Endothelial cell of umbilical vein (primary cell): Measurements from ENCODE around the gene GID4. TPM values are rescaled to one million over a fixed set of nuclear protein-coding genes. Genes with fewer than 3 reads are reported as not detected.

ENCODE experiments used
- BruUV-seq: library from RNA; stranded (reverse); fragments of 400-500 nt; replicated peaks from 2 replicates; lab custom pipeline; 2021; lab: Mats Ljungman, UMichigan
- CTCF ChIA-PET: fragments of 300-600, 350-600 bp; sonication (Branson Sonifier 250); formaldehyde crosslinking; loops from one replicate; lab custom pipeline; 2021; ENCODE audit warnings: antibody characterized with exemption, inconsistent platforms; lab: Charles Lee
- POLR2A ChIA-PET: fragments of 300-600, 350-600 bp; sonication (Branson Sonifier 250); formaldehyde crosslinking; loops from one replicate; lab custom pipeline; 2021; ENCODE audit warnings: antibody characterized with exemption, inconsistent platforms; lab: Charles Lee
- DNase-seq: peaks from one replicate; pipeline ENCODE4 v3.0.0-alpha.2; 2011; ENCODE audit warnings: low read depth, low spot score
- FAIRE-seq: peaks from 2 replicates; lab custom pipeline; 2011; peaks lifted over from hg19 to GRCh38; lab: Jason Lieb, UNC
- H2AFZ ChIP-seq: 2 replicates; pipeline ENCODE4 v1.6.0; 2012; ENCODE audit warnings: low read depth, low read length, control low read depth, inconsistent platforms
- H3K27ac ChIP-seq: 2 replicates; pipeline ENCODE4 v1.5.1; 2011; ENCODE audit warnings: low read depth, mild to moderate bottlenecking, control low read depth, low read length, moderate library complexity; ENCODE audit not compliant: insufficient read depth
- H3K27me3 ChIP-seq, 2 experiments: 2 replicates each; pipeline versions ENCODE4 v1.6.0 to v1.6.1; 2011; ENCODE audit warnings: low read length in 2 of 2, mixed read lengths in 1 of 2; ENCODE audit not compliant: control insufficient read depth in 2 of 2, insufficient read depth in 2 of 2
- H3K36me3 ChIP-seq, 2 experiments: 2 replicates in 1 of 2; 3 replicates in 1 of 2; pipeline ENCODE4 v1.5.1; 2011; ENCODE audit warnings: low read length in 2 of 2, mild to moderate bottlenecking in 1 of 2, moderate library complexity in 1 of 2; ENCODE audit not compliant: control insufficient read depth in 2 of 2, insufficient read depth in 2 of 2; ENCODE audit errors: extremely low read depth in 1 of 2
- H3K4me1 ChIP-seq: 3 replicates; pipeline ENCODE4 v1.5.1; 2011; ENCODE audit warnings: mild to moderate bottlenecking, low read length; ENCODE audit not compliant: control insufficient read depth, insufficient read depth; ENCODE audit errors: extremely low read depth
- H3K4me2 ChIP-seq: 2 replicates; pipeline ENCODE4 v1.6.1; 2011; ENCODE audit warnings: low read length, control low read depth, mixed read lengths; ENCODE audit not compliant: insufficient read depth
- H3K4me3 ChIP-seq, 3 experiments: fragments of 200-600 bp in 1 of 3; sonication (generic), shearing (Covaris generic) in 1 of 3; replicated peaks in 1 of 3; 2 replicates each; pipeline ENCODE4 v1.5.1; 2011 to 2016; ENCODE audit warnings: control low read depth in 3 of 3, low read length in 3 of 3, mild to moderate bottlenecking in 2 of 3, inconsistent platforms in 1 of 3, low read depth in 1 of 3, moderate library complexity in 1 of 3; ENCODE audit not compliant: insufficient read depth in 1 of 3
- H3K79me2 ChIP-seq: 2 replicates; pipeline ENCODE4 v1.6.0; 2012; ENCODE audit warnings: low read length, inconsistent platforms; ENCODE audit not compliant: control insufficient read depth, insufficient read depth
- H3K9ac ChIP-seq: replicated peaks from 2 replicates; pipeline ENCODE3; 2011; ENCODE audit warnings: low read length, control low read depth; ENCODE audit not compliant: insufficient read depth; ENCODE audit errors: extremely low read depth
- H3K9me1 ChIP-seq: replicated peaks from 3 replicates; pipeline ENCODE4 v1.6.0; 2011; ENCODE audit warnings: mild to moderate bottlenecking, low read length; ENCODE audit not compliant: control insufficient read depth, insufficient read depth; ENCODE audit errors: extremely low read depth
- H3K9me3 ChIP-seq: replicated peaks from 2 replicates; pipeline ENCODE4 v1.5.1; 2012; ENCODE audit warnings: low read length, inconsistent platforms; ENCODE audit not compliant: control insufficient read depth, insufficient read depth
- H4K20me1 ChIP-seq: replicated peaks from 2 replicates; pipeline ENCODE3; 2011; ENCODE audit warnings: mild to moderate bottlenecking, low read length; ENCODE audit not compliant: control insufficient read depth, insufficient read depth; ENCODE audit errors: extremely low read depth
- CTCF ChIP-seq, 2 donors: IDR thresholded peaks; 1 replicate in 1 of 2; 2 replicates in 1 of 2; pipeline ENCODE4 v1.5.1; 2011; ENCODE audit warnings: low read length in 2 of 2, mild to moderate bottlenecking in 2 of 2, moderate library complexity in 2 of 2, control low read depth in 1 of 2, inconsistent platforms in 1 of 2, low read depth in 1 of 2; ENCODE audit not compliant: insufficient read depth in 1 of 2; ENCODE audit errors: extremely low read depth in 1 of 2
- EZH2 ChIP-seq: IDR thresholded peaks from 2 replicates; pipeline ENCODE4 v1.6.1; 2012; ENCODE audit warnings: borderline replicate concordance, low read depth, mild to moderate bottlenecking, moderate library complexity, low read length, inconsistent platforms; ENCODE audit not compliant: severe bottlenecking
- FOS ChIP-seq: IDR thresholded peaks from 2 replicates; pipeline ENCODE4 v1.6.1; 2011; ENCODE audit warnings: mild to moderate bottlenecking, low read length, moderate library complexity, borderline replicate concordance; ENCODE audit not compliant: insufficient read depth
- GATA2 ChIP-seq: IDR thresholded peaks from 2 replicates; pipeline ENCODE4 v1.7.0; 2011; ENCODE audit warnings: low read depth, mild to moderate bottlenecking, moderate library complexity, mixed read lengths, low read length; ENCODE audit not compliant: insufficient read length, insufficient read depth
- JUN ChIP-seq: IDR thresholded peaks from 2 replicates; pipeline ENCODE4 v1.6.1; 2011; ENCODE audit warnings: borderline replicate concordance, low read depth; ENCODE audit not compliant: insufficient read length, insufficient read depth
- MAX ChIP-seq: IDR thresholded peaks from 2 replicates; pipeline ENCODE4 v1.6.1; 2011; ENCODE audit not compliant: insufficient read depth, insufficient read length
- MYC ChIP-seq: IDR thresholded peaks from one replicate; pipeline ENCODE4 v1.6.1; 2011; ENCODE audit warnings: mild to moderate bottlenecking, low read depth, low read length
- POLR2A ChIP-seq: IDR thresholded peaks from 2 replicates; pipeline ENCODE4 v1.6.1; 2012; ENCODE audit warnings: low read depth, mild to moderate bottlenecking, control low read depth, low read length
- POLR2AphosphoS5 ChIP-seq: IDR thresholded peaks from 2 replicates; pipeline ENCODE4 v1.6.1; 2012; ENCODE audit warnings: low read depth, mild to moderate bottlenecking, control low read depth, low read length, moderate library complexity; ENCODE audit not compliant: insufficient read depth
- dilution Hi-C: fragments of 300-500 bp; cut with MboI; formaldehyde crosslinking; loops from one replicate; pipeline ENCODE4 v1.15.0; 2019; ENCODE audit warnings: low sequenced_read_pairs; ENCODE audit not compliant: extremely low pct_ligation_motif_present
- intact Hi-C: fragments of 100-400 bp; cut with micrococcal nuclease; formaldehyde crosslinking; loops from one replicate; pipeline ENCODE4 v1.10.0; 2022
- polyA plus RNA-seq, 4 experiments: library from polyadenylated mRNA; depleted of rRNA in 3 of 4; stranded (reverse) in 3 of 4; unstranded in 1 of 4; fragments of >200 nt; gene quantifications; 2 replicates each; pipeline versions ENCODE4 v1.2.1 to v1.2.3, GENCODE V29; 2011 to 2012; ENCODE audit warnings: missing spikeins in 1 of 4
- total RNA-seq: library from RNA; stranded (reverse); gene quantifications from 2 replicates; pipeline ENCODE4 v1.2.3, GENCODE V29; 2021

GID4 gene
- total and polyA plus RNA-seq, 2 donors (not counting 3 experiments of a cell fraction or from before 2014, with no cell fraction given), result 6.4 to 11.3 TPM

GRCh38 chr17:18033442-18034099 lies 5.6 kb upstream of the GID4 start:
- intact Hi-C loops (loop anchor here (1.0 to 5.0 kb wide), 5 partner anchors 39 to 352 kb away; partner anchors contain the start of gene RAI1), dilution Hi-C loops (loop anchor here (25.0 kb wide), 1 partner anchor 146 kb away; no protein-coding TSS in a partner anchor)
- FAIRE-seq (peak; percentile 100), DNase-seq (peak; percentile 78)
- no peaks in the 10 kb centered on the region for H4K20me1 ChIP-seq
- H3K27me3 ChIP-seq, result no peaks in the 10 kb centered on the region
- peaks cover 21% of the 10 kb centered on the region for H3K4me1 ChIP-seq
- CTCF ChIA-PET, result interaction anchor here (0.6 to 5.2 kb wide), 29 partner anchors 8 to 537 kb away, joined by 3 to 70 read pairs (median 5); partner anchors contain the start of genes DRC3, RASD1 and TOM1L2
- no peak overlapping the region for H3K4me3 ChIP-seq
- POLR2A ChIA-PET, result interaction anchor here (0.9 kb wide), 1 partner anchor 222 kb away, joined by 3 read pairs; no protein-coding TSS in a partner anchor
- no TSS peak for BruUV-seq
- H3K9me1 ChIP-seq, result no peaks in the 10 kb centered on the region
- no peak overlapping the region for H3K27ac ChIP-seq
- no peak overlapping the region for H3K9ac ChIP-seq
- H3K36me3 ChIP-seq, result no peaks in the 10 kb centered on the region
- no peaks in the 10 kb centered on the region for H3K9me3 ChIP-seq
- TF ChIP-seq CTCF (IDR thresholded peaks at IDR 0.05; ENCODE audit: extremely low read depth in 1 of 2, insufficient read depth in 1 of 2, low read depth in 1 of 2, low read length in 2 of 2), result peak; percentile 46 to 55
- TF ChIP-seq POLR2AphosphoS5, result no peak
- H2AFZ ChIP-seq, result no peak overlapping the region
- no peak overlapping the region for H3K4me2 ChIP-seq
- H3K79me2 ChIP-seq, result peaks cover 13% of the 10 kb centered on the region

- no TSS peak for BruUV-seq
- no peaks in the 10 kb centered on the region for H3K36me3 ChIP-seq
- peaks cover 14% of the 10 kb centered on the region for H3K79me2 ChIP-seq
- H3K27me3 ChIP-seq, result no peaks in the 10 kb centered on the region
- DNase-seq (no peak), FAIRE-seq (no peak)
- H3K4me2 ChIP-seq, result no peak overlapping the region
- no peak overlapping the region for H2AFZ ChIP-seq
- peaks cover 28% of the 10 kb centered on the region for H3K4me1 ChIP-seq
- H3K9me1 ChIP-seq, result no peaks in the 10 kb centered on the region
- intact Hi-C loops, result no loop called here
- no peak overlapping the region for H3K4me3 ChIP-seq
- TF ChIP-seq FOS, result no peak
- TF ChIP-seq JUN, result no peak
- no peak for TF ChIP-seq GATA2
- TF ChIP-seq MAX, result no peak
- TF ChIP-seq POLR2AphosphoS5, result no peak
- no peak for TF ChIP-seq POLR2A
- no peak for TF ChIP-seq EZH2
- TF ChIP-seq CTCF (IDR thresholded peaks at IDR 0.05; ENCODE audit: extremely low read depth in 1 of 2, insufficient read depth in 1 of 2, low read depth in 1 of 2, low read length in 2 of 2), result no peak
- TF ChIP-seq MYC, result no peak
- no peak overlapping the region for H3K9ac ChIP-seq
- ChIA-PET POLR2A (no interaction called here), CTCF (interaction anchor here (0.8 to 5.2 kb wide), 7 partner anchors 42 to 243 kb away, joined by 3 to 70 read pairs (median 4); no protein-coding TSS in a partner anchor)
- no peak overlapping the region for H3K27ac ChIP-seq
- no peaks in the 10 kb centered on the region for H4K20me1 ChIP-seq
- H3K9me3 ChIP-seq, result no peaks in the 10 kb centered on the region
- dilution Hi-C loops, result loop anchor here (25.0 kb wide), 1 partner anchor 148 kb away; no protein-coding TSS in a partner anchor
Observed at GRCh38 chr17:18035704-18036103, 3.5 kb upstream of the GID4 start.
